Measurements from ENCODE around the gene PPP1CC.

DNA sequence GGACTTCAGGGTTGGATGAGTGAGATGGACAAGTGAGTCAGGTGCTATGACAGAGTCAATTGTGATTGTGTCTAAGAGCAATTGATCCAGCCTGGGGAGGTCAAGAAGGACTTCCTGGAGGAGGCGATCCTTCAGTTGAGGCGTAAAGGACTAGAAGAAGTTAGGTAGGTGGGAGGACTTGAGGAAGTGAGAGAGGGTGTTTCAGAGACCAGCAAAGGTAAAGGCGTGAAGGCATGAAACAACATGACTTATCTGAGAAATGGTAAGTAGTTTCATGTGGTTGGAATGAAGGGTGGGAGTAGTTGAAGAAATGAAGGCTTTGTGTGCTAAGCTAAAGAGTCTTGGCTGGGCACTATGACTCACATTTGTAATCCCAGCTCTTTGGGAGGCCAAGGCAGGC lies 48.9 kb upstream of the PPP1CC start:
- TF ChIP-seq, protein P1, sequence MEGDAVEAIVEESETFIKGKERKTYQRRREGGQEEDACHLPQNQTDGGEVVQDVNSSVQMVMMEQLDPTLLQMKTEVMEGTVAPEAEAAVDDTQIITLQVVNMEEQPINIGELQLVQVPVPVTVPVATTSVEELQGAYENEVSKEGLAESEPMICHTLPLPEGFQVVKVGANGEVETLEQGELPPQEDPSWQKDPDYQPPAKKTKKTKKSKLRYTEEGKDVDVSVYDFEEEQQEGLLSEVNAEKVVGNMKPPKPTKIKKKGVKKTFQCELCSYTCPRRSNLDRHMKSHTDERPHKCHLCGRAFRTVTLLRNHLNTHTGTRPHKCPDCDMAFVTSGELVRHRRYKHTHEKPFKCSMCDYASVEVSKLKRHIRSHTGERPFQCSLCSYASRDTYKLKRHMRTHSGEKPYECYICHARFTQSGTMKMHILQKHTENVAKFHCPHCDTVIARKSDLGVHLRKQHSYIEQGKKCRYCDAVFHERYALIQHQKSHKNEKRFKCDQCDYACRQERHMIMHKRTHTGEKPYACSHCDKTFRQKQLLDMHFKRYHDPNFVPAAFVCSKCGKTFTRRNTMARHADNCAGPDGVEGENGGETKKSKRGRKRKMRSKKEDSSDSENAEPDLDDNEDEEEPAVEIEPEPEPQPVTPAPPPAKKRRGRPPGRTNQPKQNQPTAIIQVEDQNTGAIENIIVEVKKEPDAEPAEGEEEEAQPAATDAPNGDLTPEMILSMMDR (IDR thresholded peaks at IDR 0.05): no peak
- TF ChIP-seq EP300 (IDR thresholded peaks at IDR 0.05): no peak
